Measurements from ENCODE around the gene SASH3.

DNA sequence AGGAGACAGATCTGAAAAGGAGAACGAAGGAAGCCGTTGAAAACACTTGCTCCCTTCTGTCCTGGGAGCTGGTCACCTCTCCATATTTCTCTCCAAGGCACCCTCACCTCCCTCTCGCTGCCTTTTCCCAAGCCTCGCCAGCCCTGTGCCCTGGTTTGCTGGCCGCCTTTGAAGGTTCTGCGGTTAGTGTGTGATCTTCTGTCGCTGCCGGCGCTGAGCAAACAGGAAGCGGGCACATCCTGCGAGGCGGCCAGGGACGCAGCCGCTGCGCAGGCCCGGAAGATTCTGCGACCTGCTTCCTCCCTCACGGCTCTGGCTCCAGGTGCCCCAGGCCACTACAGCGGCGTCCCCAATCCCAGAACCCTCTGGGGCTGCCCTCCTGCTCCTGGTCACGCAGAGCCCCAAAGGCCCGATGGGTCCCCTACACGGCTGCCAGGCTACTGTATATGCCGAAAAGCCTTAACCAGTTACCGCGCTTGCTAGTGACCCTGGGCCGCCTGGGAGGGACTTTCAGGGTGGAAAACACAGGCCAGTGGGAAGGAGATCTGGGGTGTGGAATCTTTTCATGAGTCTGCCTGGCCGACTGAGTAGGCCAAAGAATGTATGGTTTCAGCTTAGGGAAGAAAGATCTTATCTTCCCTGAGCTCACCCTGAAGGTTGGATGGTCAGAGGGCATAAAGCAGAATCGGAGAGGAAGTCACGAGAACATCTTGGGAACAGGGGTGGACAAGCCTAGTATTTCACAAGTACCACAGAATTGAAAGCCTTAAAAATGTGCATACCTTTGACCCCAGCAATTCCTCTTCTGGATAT, 2.3 kb upstream of the SASH3 start:
- no peak for TF ChIP-seq EZH2 (IDR thresholded peaks at IDR 0.05; ENCODE audit: insufficient read depth, low read length)
- TF ChIP-seq, protein P1, sequence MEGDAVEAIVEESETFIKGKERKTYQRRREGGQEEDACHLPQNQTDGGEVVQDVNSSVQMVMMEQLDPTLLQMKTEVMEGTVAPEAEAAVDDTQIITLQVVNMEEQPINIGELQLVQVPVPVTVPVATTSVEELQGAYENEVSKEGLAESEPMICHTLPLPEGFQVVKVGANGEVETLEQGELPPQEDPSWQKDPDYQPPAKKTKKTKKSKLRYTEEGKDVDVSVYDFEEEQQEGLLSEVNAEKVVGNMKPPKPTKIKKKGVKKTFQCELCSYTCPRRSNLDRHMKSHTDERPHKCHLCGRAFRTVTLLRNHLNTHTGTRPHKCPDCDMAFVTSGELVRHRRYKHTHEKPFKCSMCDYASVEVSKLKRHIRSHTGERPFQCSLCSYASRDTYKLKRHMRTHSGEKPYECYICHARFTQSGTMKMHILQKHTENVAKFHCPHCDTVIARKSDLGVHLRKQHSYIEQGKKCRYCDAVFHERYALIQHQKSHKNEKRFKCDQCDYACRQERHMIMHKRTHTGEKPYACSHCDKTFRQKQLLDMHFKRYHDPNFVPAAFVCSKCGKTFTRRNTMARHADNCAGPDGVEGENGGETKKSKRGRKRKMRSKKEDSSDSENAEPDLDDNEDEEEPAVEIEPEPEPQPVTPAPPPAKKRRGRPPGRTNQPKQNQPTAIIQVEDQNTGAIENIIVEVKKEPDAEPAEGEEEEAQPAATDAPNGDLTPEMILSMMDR (IDR thresholded peaks at IDR 0.05; ENCODE audit: insufficient read depth, low read depth, low read length) = no peak
